ENCODE data around the gene ELOVL2.

ELOVL2 gene

GRCh38 chr6:11036977-11037430 is 7.1 kb downstream of the ELOVL2 start:
- TF ChIP-seq EZH2 (IDR thresholded peaks at IDR 0.05): no peak
- no peak for TF ChIP-seq POLR2AphosphoS5 (IDR thresholded peaks at IDR 0.05; ENCODE audit: borderline replicate concordance, low read depth, low read length)
- TF ChIP-seq FOXP2 (optimal IDR thresholded peaks at IDR 0.05; ENCODE audit: control extremely low read depth, extremely low read length, insufficient read depth): no peak
- H3K4me3 ChIP-seq: no peak overlapping the region
- no peak for DNase-seq (ENCODE audit: low read depth, low spot score)
- no peaks in the 10 kb centered on the region for H3K9me3 ChIP-seq (ENCODE audit: low read depth, low read length)
- H3K9ac ChIP-seq (ENCODE audit: insufficient read length): no peak overlapping the region
- H3K27ac ChIP-seq: no peak overlapping the region
- H3K36me3 ChIP-seq (ENCODE audit: insufficient read depth, low read length): no peaks in the 10 kb centered on the region

DNA sequence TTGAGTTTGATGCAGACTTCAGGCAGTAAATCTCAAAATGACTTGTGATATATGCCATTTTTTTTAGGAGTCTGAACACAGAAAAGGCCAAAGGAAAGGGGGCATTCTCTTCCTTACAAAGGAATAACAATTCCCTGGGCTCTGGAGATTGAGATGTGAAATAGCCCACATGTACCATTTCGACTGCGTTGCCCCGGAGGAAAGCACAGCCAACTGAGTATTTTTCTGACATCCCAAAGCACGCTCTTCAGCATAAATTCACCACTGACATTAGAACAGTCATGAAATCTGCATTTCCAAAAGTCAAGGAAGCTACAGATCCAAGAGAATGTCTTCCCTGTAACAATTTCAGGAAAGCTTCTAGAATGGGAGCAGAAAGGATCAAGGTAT is 7.8 kb downstream of the ELOVL2 start:
- DNase-seq (ENCODE audit: low read depth, low spot score): no peak
- Histone ChIP-seq H3K4me3 (no peak overlapping the region), H3K27ac (peak overlapping the region; percentile 20; the same call in 1 of the 2 replicates), H3K9me3 (ENCODE audit: low read depth, low read length) (no peaks in the 10 kb centered on the region), H3K9ac (ENCODE audit: insufficient read length) (no peak overlapping the region), H3K36me3 (ENCODE audit: insufficient read depth, low read length) (no peaks in the 10 kb centered on the region)
- TF ChIP-seq FOXP2 (optimal IDR thresholded peaks at IDR 0.05; ENCODE audit: control extremely low read depth, extremely low read length, insufficient read depth): no peak
- TF ChIP-seq EZH2 (IDR thresholded peaks at IDR 0.05): no peak
- TF ChIP-seq POLR2AphosphoS5 (IDR thresholded peaks at IDR 0.05; ENCODE audit: borderline replicate concordance, low read depth, low read length): no peak

DNA sequence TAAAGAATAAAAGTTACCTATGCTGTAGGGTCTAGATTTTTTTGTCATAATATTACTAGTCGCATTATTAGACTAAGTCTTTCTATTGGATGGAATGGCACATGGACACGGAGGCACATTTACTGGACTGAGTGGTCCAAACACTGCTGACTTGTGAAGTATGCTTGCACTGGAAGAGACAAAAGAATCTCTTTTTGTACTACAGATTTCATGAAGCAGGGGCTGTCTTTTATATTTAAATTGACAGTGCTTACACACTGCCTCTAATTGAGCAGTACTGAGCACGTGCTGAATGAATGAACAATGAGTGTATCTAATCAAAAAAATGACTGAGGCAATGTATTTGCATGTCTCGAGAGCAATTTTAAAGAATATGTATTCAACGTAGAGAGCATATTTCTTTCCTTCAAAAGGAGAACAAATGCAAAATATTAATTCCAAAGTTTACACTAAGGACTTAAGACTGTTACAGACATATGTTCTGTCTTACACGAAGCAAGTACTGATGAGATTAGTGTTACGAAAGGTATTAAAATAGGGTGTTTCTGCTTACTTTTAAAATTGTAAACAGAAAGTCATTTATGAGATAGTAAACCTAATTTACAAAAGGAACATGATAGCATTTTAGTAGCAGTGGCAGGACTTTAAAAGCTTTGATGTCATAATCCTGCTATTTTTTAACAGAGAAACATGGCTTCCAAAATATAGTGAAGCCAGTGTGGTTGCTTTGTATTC is 8.3 kb downstream of the ELOVL2 start:
- no peak for DNase-seq (ENCODE audit: low read depth, low spot score)
- peak overlapping the region; percentile 20; the same call in 1 of the 2 replicates for H3K27ac ChIP-seq
- no peak overlapping the region for H3K9ac ChIP-seq (ENCODE audit: insufficient read length)
- H3K4me3 ChIP-seq: no peak overlapping the region
- TF ChIP-seq POLR2AphosphoS5 (IDR thresholded peaks at IDR 0.05; ENCODE audit: borderline replicate concordance, low read depth, low read length) (no peak), EZH2 (IDR thresholded peaks at IDR 0.05) (no peak), FOXP2 (optimal IDR thresholded peaks at IDR 0.05; ENCODE audit: control extremely low read depth, extremely low read length, insufficient read depth) (no peak)
- H3K36me3 ChIP-seq (ENCODE audit: insufficient read depth, low read length): no peaks in the 10 kb centered on the region
- H3K9me3 ChIP-seq (ENCODE audit: low read depth, low read length): no peaks in the 10 kb centered on the region

DNA sequence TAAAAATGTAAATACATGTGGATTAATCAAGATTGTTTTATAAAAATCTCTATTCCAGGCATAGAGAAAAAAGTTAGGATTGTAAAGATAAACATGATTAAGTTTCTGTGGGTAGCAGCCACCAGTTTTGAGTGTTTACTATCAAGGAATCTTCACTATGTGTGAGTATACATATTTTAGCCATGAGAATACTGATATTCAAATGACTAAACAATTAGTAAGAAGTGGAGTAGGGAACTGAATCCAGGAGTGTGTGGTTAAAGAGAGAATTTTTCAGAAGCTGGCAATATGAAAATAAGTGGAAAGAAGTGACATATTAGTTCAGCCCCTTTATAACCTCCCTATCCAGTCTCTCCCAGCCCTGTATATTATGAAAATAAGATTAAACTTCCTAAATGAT is 10.3 kb downstream of the ELOVL2 start:
- DNase-seq (ENCODE audit: low read depth, low spot score): no peak
- H3K27ac ChIP-seq: no peak overlapping the region
- TF ChIP-seq FOXP2 (optimal IDR thresholded peaks at IDR 0.05; ENCODE audit: control extremely low read depth, extremely low read length, insufficient read depth): no peak
- no peak overlapping the region for H3K4me3 ChIP-seq
- no peaks in the 10 kb centered on the region for H3K9me3 ChIP-seq (ENCODE audit: low read depth, low read length)
- peak overlapping the region; percentile 12 for H3K9ac ChIP-seq (ENCODE audit: insufficient read length)
- no peaks in the 10 kb centered on the region for H3K36me3 ChIP-seq (ENCODE audit: insufficient read depth, low read length)

DNA sequence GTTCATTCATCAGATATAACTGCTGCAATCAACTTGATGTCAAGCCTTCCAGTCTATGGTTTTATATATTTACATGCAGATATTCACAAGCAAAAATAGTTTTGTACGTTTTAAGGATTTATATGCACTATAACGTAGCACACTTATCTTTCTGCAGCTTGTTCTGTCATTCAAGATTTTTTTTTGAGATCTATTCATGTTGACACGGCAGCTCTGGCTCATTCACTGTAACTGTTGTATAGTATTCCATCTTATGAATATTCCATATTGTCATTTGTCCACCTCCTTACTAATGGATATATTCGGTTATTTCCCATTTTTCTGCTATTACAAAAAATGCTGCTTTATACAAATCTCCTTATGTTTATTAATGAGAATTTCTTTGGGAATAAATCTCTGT is 13.2 kb downstream of the ELOVL2 start:
- H3K36me3 ChIP-seq (ENCODE audit: insufficient read depth, low read length): no peaks in the 10 kb centered on the region
- DNase-seq (ENCODE audit: low read depth, low spot score): no peak
- H3K9ac ChIP-seq (ENCODE audit: insufficient read length): no peak overlapping the region
- no peak overlapping the region for H3K27ac ChIP-seq
- TF ChIP-seq FOXP2 (optimal IDR thresholded peaks at IDR 0.05; ENCODE audit: control extremely low read depth, extremely low read length, insufficient read depth): no peak
- TF ChIP-seq POLR2AphosphoS5 (IDR thresholded peaks at IDR 0.05; ENCODE audit: borderline replicate concordance, low read depth, low read length): no peak
- no peak for TF ChIP-seq EZH2 (IDR thresholded peaks at IDR 0.05)
- no peak overlapping the region for H3K4me3 ChIP-seq
- H3K9me3 ChIP-seq (ENCODE audit: low read depth, low read length): no peaks in the 10 kb centered on the region

DNA sequence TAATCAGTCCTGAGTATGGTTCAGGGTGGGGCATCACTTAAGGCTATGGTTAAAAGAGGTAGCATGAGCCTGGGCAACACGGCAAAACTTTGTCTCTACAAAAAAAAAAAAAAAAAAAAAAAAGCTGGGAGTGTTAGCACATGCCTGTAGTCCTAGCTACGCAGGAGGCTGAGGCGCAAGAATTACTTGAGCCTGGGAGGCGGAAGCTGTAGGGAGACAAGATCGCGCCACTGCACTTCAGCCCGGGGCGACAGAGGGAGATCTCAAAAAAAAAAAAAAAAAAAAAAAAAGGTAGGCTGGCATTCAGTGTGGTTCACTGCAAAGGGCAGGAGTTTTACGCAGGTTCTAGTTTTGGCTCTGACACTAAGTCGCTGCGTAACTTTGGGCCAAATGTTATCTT is 15.1 kb downstream of the ELOVL2 start:
- Histone ChIP-seq H3K9ac (ENCODE audit: insufficient read length) (no peak overlapping the region), H3K27ac (no peak overlapping the region), H3K4me3 (no peak overlapping the region), H3K36me3 (ENCODE audit: insufficient read depth, low read length) (no peaks in the 10 kb centered on the region), H3K9me3 (ENCODE audit: low read depth, low read length) (no peaks in the 10 kb centered on the region)
- TF ChIP-seq FOXP2 (optimal IDR thresholded peaks at IDR 0.05; ENCODE audit: control extremely low read depth, extremely low read length, insufficient read depth) (no peak), POLR2AphosphoS5 (IDR thresholded peaks at IDR 0.05; ENCODE audit: borderline replicate concordance, low read depth, low read length) (no peak), EZH2 (IDR thresholded peaks at IDR 0.05) (no peak)
- no peak for DNase-seq (ENCODE audit: low read depth, low spot score)

GRCh38 chr6:11027565-11028110 is 16.5 kb downstream of the ELOVL2 start:
- TF ChIP-seq FOXP2 (optimal IDR thresholded peaks at IDR 0.05; ENCODE audit: control extremely low read depth, extremely low read length, insufficient read depth): no peak
- no peak for TF ChIP-seq EZH2 (IDR thresholded peaks at IDR 0.05)
- TF ChIP-seq POLR2AphosphoS5 (IDR thresholded peaks at IDR 0.05; ENCODE audit: borderline replicate concordance, low read depth, low read length): no peak
- DNase-seq (ENCODE audit: low read depth, low spot score): no peak
- Histone ChIP-seq H3K27ac (no peak overlapping the region), H3K4me3 (no peak overlapping the region), H3K9ac (ENCODE audit: insufficient read length) (no peak overlapping the region), H3K9me3 (ENCODE audit: low read depth, low read length) (no peaks in the 10 kb centered on the region), H3K36me3 (ENCODE audit: insufficient read depth, low read length) (no peaks in the 10 kb centered on the region)

- Histone ChIP-seq H3K9me3 (ENCODE audit: low read depth, low read length) (no peaks in the 10 kb centered on the region), H3K4me3 (peak overlapping the region; percentile 26), H3K9ac (ENCODE audit: insufficient read length) (no peak overlapping the region), H3K36me3 (ENCODE audit: insufficient read depth, low read length) (no peaks in the 10 kb centered on the region), H3K27ac (peak overlapping the region; percentile 34)
- no peak for DNase-seq (ENCODE audit: low read depth, low spot score)
- no peak for TF ChIP-seq EZH2 (IDR thresholded peaks at IDR 0.05)
- TF ChIP-seq POLR2AphosphoS5 (IDR thresholded peaks at IDR 0.05; ENCODE audit: borderline replicate concordance, low read depth, low read length): no peak
- no peak for TF ChIP-seq FOXP2 (optimal IDR thresholded peaks at IDR 0.05; ENCODE audit: control extremely low read depth, extremely low read length, insufficient read depth)
These were observed 18.0 kb downstream of the ELOVL2 start for GRCh38 chr6:11025921-11026635.

Data from SK-N-MC (cell line).